Left lobe of liver (tissue), 2 donors: ENCODE measurements around the gene ABCB7. TPM values are rescaled to one million over a fixed set of nuclear protein-coding genes. Genes with fewer than 3 reads are reported as not detected.
"Not testable (repeated sequence)": the region's sequence is repeated elsewhere in the genome, so short reads cannot be mapped to it uniquely, and the experiment has no call there.

ENCODE experiments used
- ATAC-seq: fragments of 200-7000 bp; cut with Tn5 transposase; one replicate; pipeline ENCODE4 v1.9.1; 2020; ENCODE audit warnings: mild to moderate bottlenecking, moderate library complexity
- DNase-seq: peaks from one replicate; pipeline ENCODE4 v3.0.0-alpha.2; 2020; ENCODE audit warnings: low spot score
- total RNA-seq: library from RNA; stranded (reverse); gene quantifications from one replicate; pipeline ENCODE4 v1.2.1, GENCODE V29; 2021
- donor health status: DM: no; HTN: no; CAD: no; lungs with moderate emphysema.
- donor health status: DM: no; HTN: yes; CAD: no.

The ABCB7 gene
- total RNA-seq, 1 donor from 2014 or later: 16.9 TPM

GRCh38 chrX:75106772-75107171 lies 49.3 kb downstream of the ABCB7 start:
- DNase-seq (no peak), ATAC-seq (no peak)

- ATAC-seq (no peak), DNase-seq (no peak)
These were observed 59.8 kb downstream of the ABCB7 start for GRCh38 chrX:75096331-75096730.

- ATAC-seq: no peak
These were observed 69.3 kb downstream of the ABCB7 start for GRCh38 chrX:75086731-75087195.

GRCh38 chrX:75084757-75085156 lies 71.3 kb downstream of the ABCB7 start:
- no peak for ATAC-seq
- DNase-seq: no peak

More at GRCh38 chrX:75086731-75087195, 69.3 kb downstream of the ABCB7 start:
- DNase-seq: no peak

GRCh38 chrX:75076429-75076828 lies 79.7 kb downstream of the ABCB7 start:
- ATAC-seq (no peak), DNase-seq (no peak)

- ATAC-seq: no peak
These were observed 81.6 kb downstream of the ABCB7 start for GRCh38 chrX:75074475-75074874.

GRCh38 chrX:75071334-75071733 lies 84.7 kb downstream of the ABCB7 start:
- DNase-seq: no peak
- no peak for ATAC-seq

More at GRCh38 chrX:75074475-75074874, 81.6 kb downstream of the ABCB7 start:
- no peak for DNase-seq

- no peak for DNase-seq
- no peak for ATAC-seq
These were observed 88.2 kb downstream of the ABCB7 start for GRCh38 chrX:75067931-75068330.

- DNase-seq: no peak
- ATAC-seq: no peak
These were observed 94.4 kb downstream of the ABCB7 start for GRCh38 chrX:75061701-75062100.

GRCh38 chrX:75051047-75051446 lies 105.0 kb downstream of the ABCB7 start:
- ATAC-seq (no peak), DNase-seq (no peak)

- DNase-seq (no peak), ATAC-seq (no peak)
These were observed 110.7 kb downstream of the ABCB7 start for GRCh38 chrX:75045369-75045768.

- DNase-seq, ATAC-seq: not testable (repeated sequence)
These were observed 111.9 kb downstream of the ABCB7 start for GRCh38 chrX:75044142-75044541.

- peak; percentile 48 for ATAC-seq
- no peak for DNase-seq
These were observed 117.2 kb downstream of the ABCB7 start for GRCh38 chrX:75038925-75039324.

Other genes with a start within 250 kb of the ABCB7 start
- gene NEXMIF, start 230.8 kb downstream of the ABCB7 start, total RNA-seq: 0.03 TPM
- 3.5 TPM for gene UPRT, start 117.8 kb upstream of the ABCB7 start, total RNA-seq